HG03442 (cell line): Measurements from ENCODE around the gene SUPT6H.
A peak's percentile ranks its signal among the peaks of the same experiment; 100 is the strongest.

Source experiments
- ATAC-seq: cut with Tn5 transposase; IDR thresholded peaks from one replicate; pipeline ENCODE4 v1.9.1; 2021; ENCODE audit warnings: mild to moderate bottlenecking, moderate library complexity; ENCODE audit not compliant: unreplicated experiment

SUPT6H gene

GRCh38 chr17:28661635-28662526, at the start of gene SUPT6H, which contains the start of gene SDF2:
TSS of gene SUPT6H (plus strand) at chr17:28662205. CDS start at chr17:28673402, 11,197 bp downstream.
TSS of gene SDF2 (minus strand) at chr17:28661906. CDS start at chr17:28661876, 30 bp downstream.
- ATAC-seq = peak; percentile 87

GRCh38 chr17:28612531-28612930, 49.5 kb upstream of the SUPT6H start:
- ATAC-seq = no peak

- ATAC-seq = no peak
These were observed 48.8 kb upstream of the SUPT6H start for GRCh38 chr17:28612936-28613872.

GRCh38 chr17:28613931-28614381, 48.0 kb upstream of the SUPT6H start, which contains the start of gene RSKR:
TSS of gene RSKR (minus strand) at chr17:28614185. CDS start at chr17:28614161, 24 bp downstream.
- no peak for ATAC-seq

- no peak for ATAC-seq
These were observed 46.6 kb upstream of the SUPT6H start for GRCh38 chr17:28615260-28615940.

- ATAC-seq = no peak
These were observed 45.7 kb upstream of the SUPT6H start for GRCh38 chr17:28616281-28616680.

- no peak for ATAC-seq
These were observed 43.5 kb upstream of the SUPT6H start for GRCh38 chr17:28618464-28618863.

GRCh38 chr17:28620010-28620409, 42.0 kb upstream of the SUPT6H start:
- no peak for ATAC-seq

- ATAC-seq = no peak
These were observed 39.8 kb upstream of the SUPT6H start for GRCh38 chr17:28622186-28622585.

GRCh38 chr17:28623696-28624095, 38.3 kb upstream of the SUPT6H start:
- no peak for ATAC-seq

- ATAC-seq = no peak
These were observed 37.9 kb upstream of the SUPT6H start for GRCh38 chr17:28624148-28624547.

GRCh38 chr17:28626818-28627217, 35.2 kb upstream of the SUPT6H start:
- no peak for ATAC-seq

- no peak for ATAC-seq
These were observed 27.7 kb upstream of the SUPT6H start for GRCh38 chr17:28634206-28634865.

- no peak for ATAC-seq
These were observed 26.5 kb upstream of the SUPT6H start for GRCh38 chr17:28635506-28635905.

- no peak for ATAC-seq
These were observed 20.4 kb upstream of the SUPT6H start for GRCh38 chr17:28641579-28641978.

GRCh38 chr17:28643983-28644786, 17.8 kb upstream of the SUPT6H start:
- no peak for ATAC-seq

- peak; percentile 88 for ATAC-seq
These were observed 17.0 kb upstream of the SUPT6H start, which contains the start of gene BLTP2 for GRCh38 chr17:28644787-28645575. TSS of gene BLTP2 (minus strand) at chr17:28645158. CDS start at chr17:28645056, 102 bp downstream.

GRCh38 chr17:28645576-28645939, 16.4 kb upstream of the SUPT6H start:
- no peak for ATAC-seq
